ENCODE measurements around the gene CREB1.

CREB1 gene

DNA sequence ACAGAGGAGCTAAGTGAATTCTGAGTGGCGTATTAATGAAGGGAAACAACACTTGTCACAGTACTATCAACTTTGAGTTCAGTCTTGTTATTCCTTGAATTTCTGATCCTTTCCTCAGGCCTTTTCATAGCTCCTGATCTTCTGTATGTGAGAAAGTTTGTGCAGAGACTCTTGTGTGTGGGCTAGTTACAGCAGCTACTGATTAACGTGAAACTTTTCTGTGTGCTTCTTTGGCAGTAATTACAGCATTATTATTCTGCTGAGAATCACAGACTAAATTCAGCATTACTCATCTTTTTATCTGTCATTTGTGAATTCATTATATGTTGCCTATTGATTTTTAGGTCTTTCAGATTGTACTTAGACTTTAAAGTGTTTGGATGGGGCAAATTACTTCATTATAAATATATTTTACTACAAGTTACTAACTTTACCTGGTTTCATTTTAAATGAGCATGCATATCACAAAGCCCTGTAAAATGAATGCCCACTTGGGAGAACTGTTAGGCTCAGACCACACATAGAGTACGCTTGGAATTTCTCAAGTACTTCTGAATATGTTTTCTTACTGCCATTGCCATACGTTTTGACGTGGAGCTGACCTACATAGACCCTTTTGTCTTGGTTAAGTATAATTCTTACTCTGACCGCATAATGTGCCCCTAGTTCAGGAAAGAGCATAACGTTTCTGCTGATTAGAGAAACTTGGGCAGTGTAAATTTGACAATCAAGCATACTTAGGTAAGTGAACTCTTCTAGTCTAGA is 36.2 kb downstream of the CREB1 start:
- Histone ChIP-seq H3K27ac (ENCODE audit: low read depth, low read length) (no peak overlapping the region), H3K9ac (ENCODE audit: low read length) (no peak overlapping the region), H3K27me3 (ENCODE audit: control insufficient read depth, insufficient read depth, low read length) (no peaks in the 10 kb centered on the region), H3K4me3 (ENCODE audit: low read length) (no peak overlapping the region), H3K36me3 (ENCODE audit: control insufficient read depth, insufficient read depth, low read length) (peaks cover 2% of the 10 kb centered on the region), H3K4me1 (ENCODE audit: control insufficient read depth, insufficient read depth, low read length) (no peaks in the 10 kb centered on the region)

DNA sequence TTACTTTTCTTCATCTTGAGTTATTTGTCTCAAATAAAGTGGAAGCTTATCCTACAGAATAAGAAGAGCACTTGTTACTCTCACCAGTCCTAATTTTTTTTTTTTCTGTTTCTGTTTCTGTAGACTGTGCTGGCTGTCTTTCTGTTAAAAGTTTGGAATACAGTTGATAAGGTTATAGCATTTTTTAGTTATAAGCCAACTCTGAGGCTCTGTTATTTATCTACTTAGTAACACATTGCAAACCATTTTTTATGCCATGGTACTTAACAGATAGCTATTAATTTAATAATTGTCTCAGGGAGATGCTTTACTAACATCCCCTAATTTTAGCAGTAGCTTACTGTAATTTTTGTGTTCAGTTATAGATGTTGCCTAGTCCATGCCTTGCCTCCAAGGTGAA is 37.9 kb downstream of the CREB1 start:
- Histone ChIP-seq H3K27ac (ENCODE audit: low read depth, low read length) (no peak overlapping the region), H3K4me1 (ENCODE audit: control insufficient read depth, insufficient read depth, low read length) (no peaks in the 10 kb centered on the region), H3K4me3 (ENCODE audit: low read length) (no peak overlapping the region), H3K36me3 (ENCODE audit: control insufficient read depth, insufficient read depth, low read length) (peaks cover 2% of the 10 kb centered on the region), H3K9ac (ENCODE audit: low read length) (no peak overlapping the region), H3K27me3 (ENCODE audit: control insufficient read depth, insufficient read depth, low read length) (no peaks in the 10 kb centered on the region)

GRCh38 chr2:207571370-207571769 is 41.6 kb downstream of the CREB1 start:
- Histone ChIP-seq H3K9ac (ENCODE audit: low read length) (no peak overlapping the region), H3K4me3 (ENCODE audit: low read length) (no peak overlapping the region), H3K4me1 (ENCODE audit: control insufficient read depth, insufficient read depth, low read length) (no peaks in the 10 kb centered on the region), H3K27ac (ENCODE audit: low read depth, low read length) (no peak overlapping the region), H3K36me3 (ENCODE audit: control insufficient read depth, insufficient read depth, low read length) (peaks cover 5% of the 10 kb centered on the region), H3K27me3 (ENCODE audit: control insufficient read depth, insufficient read depth, low read length) (no peaks in the 10 kb centered on the region)

GRCh38 chr2:207584952-207585351 is 55.2 kb downstream of the CREB1 start:
- Histone ChIP-seq H3K27ac (ENCODE audit: low read depth, low read length) (no peak overlapping the region), H3K36me3 (ENCODE audit: control insufficient read depth, insufficient read depth, low read length) (peaks cover 17% of the 10 kb centered on the region), H3K9ac (ENCODE audit: low read length) (no peak overlapping the region), H3K4me1 (ENCODE audit: control insufficient read depth, insufficient read depth, low read length) (no peaks in the 10 kb centered on the region), H3K4me3 (ENCODE audit: low read length) (no peak overlapping the region), H3K27me3 (ENCODE audit: control insufficient read depth, insufficient read depth, low read length) (no peaks in the 10 kb centered on the region)

DNA sequence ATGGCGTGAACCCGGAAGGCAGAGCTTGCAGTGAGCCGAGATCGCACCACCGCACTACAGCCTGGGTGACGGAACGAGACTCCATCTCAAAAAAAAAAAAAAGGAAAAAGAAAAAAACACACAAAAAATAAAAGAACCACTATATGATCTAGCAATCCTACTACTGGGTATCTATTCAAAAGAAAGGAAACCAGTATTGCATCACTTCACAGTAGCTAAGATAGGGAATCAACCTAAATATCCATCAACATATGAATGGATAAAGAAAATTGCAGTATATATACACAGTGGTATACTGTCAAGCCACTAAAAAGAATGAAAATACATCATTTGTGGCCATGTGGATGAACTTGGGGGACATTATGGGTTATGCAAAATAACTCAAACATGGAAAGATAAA is 57.5 kb downstream of the CREB1 start:
- Histone ChIP-seq H3K4me3 (ENCODE audit: low read length) (no peak overlapping the region), H3K27ac (ENCODE audit: low read depth, low read length) (no peak overlapping the region), H3K36me3 (ENCODE audit: control insufficient read depth, insufficient read depth, low read length) (peaks cover 15% of the 10 kb centered on the region), H3K4me1 (ENCODE audit: control insufficient read depth, insufficient read depth, low read length) (no peaks in the 10 kb centered on the region), H3K27me3 (ENCODE audit: control insufficient read depth, insufficient read depth, low read length) (no peaks in the 10 kb centered on the region), H3K9ac (ENCODE audit: low read length) (no peak overlapping the region)

- Histone ChIP-seq H3K27me3 (ENCODE audit: control insufficient read depth, insufficient read depth, low read length) (no peaks in the 10 kb centered on the region), H3K4me3 (ENCODE audit: low read length) (no peak overlapping the region), H3K9ac (ENCODE audit: low read length) (no peak overlapping the region), H3K36me3 (ENCODE audit: control insufficient read depth, insufficient read depth, low read length) (peaks cover 12% of the 10 kb centered on the region), H3K27ac (ENCODE audit: low read depth, low read length) (no peak overlapping the region), H3K4me1 (ENCODE audit: control insufficient read depth, insufficient read depth, low read length) (no peaks in the 10 kb centered on the region)
Measured at GRCh38 chr2:207589143-207589542, 59.4 kb downstream of the CREB1 start.

DNA sequence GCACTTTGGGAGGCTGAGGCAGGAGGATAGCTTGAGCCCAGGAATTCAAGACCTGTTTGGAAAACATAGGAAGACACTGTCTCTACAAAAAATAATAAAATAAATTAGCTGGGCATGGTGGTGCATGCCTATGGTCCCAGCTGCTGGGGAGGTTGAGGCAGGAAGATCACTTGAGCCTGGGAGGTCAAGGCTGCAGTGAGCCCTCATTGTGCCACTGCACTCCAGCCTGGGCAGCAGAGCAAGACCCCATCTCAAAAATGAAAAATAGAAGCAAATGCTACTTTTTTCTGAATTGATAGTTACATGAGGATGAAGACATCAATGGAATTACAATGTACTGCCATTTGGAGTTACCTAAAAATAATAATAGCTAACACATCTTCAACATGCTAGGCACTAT is 63.5 kb downstream of the CREB1 start:
- Histone ChIP-seq H3K4me1 (ENCODE audit: control insufficient read depth, insufficient read depth, low read length) (no peaks in the 10 kb centered on the region), H3K27me3 (ENCODE audit: control insufficient read depth, insufficient read depth, low read length) (no peaks in the 10 kb centered on the region), H3K9ac (ENCODE audit: low read length) (no peak overlapping the region), H3K4me3 (ENCODE audit: low read length) (no peak overlapping the region), H3K36me3 (ENCODE audit: control insufficient read depth, insufficient read depth, low read length) (peaks cover 12% of the 10 kb centered on the region), H3K27ac (ENCODE audit: low read depth, low read length) (no peak overlapping the region)

GRCh38 chr2:207594264-207594663 is 64.5 kb downstream of the CREB1 start:
- Histone ChIP-seq H3K36me3 (ENCODE audit: control insufficient read depth, insufficient read depth, low read length) (peaks cover 7% of the 10 kb centered on the region), H3K9ac (ENCODE audit: low read length) (no peak overlapping the region), H3K27ac (ENCODE audit: low read depth, low read length) (no peak overlapping the region), H3K4me3 (ENCODE audit: low read length) (no peak overlapping the region), H3K27me3 (ENCODE audit: control insufficient read depth, insufficient read depth, low read length) (no peaks in the 10 kb centered on the region), H3K4me1 (ENCODE audit: control insufficient read depth, insufficient read depth, low read length) (no peaks in the 10 kb centered on the region)

- Histone ChIP-seq H3K4me3 (ENCODE audit: low read length) (no peak overlapping the region), H3K27ac (ENCODE audit: low read depth, low read length) (no peak overlapping the region), H3K27me3 (ENCODE audit: control insufficient read depth, insufficient read depth, low read length) (no peaks in the 10 kb centered on the region), H3K36me3 (ENCODE audit: control insufficient read depth, insufficient read depth, low read length) (peaks cover 6% of the 10 kb centered on the region), H3K9ac (ENCODE audit: low read length) (no peak overlapping the region), H3K4me1 (ENCODE audit: control insufficient read depth, insufficient read depth, low read length) (no peaks in the 10 kb centered on the region)
Measured at GRCh38 chr2:207594731-207595130, 65.0 kb downstream of the CREB1 start.

- no peaks in the 10 kb centered on the region for H3K4me1 ChIP-seq (ENCODE audit: control insufficient read depth, insufficient read depth, low read length)
- H3K36me3 ChIP-seq (ENCODE audit: control insufficient read depth, insufficient read depth, low read length) = peaks cover 6% of the 10 kb centered on the region
- H3K27me3 ChIP-seq (ENCODE audit: control insufficient read depth, insufficient read depth, low read length) = no peaks in the 10 kb centered on the region
- no peak overlapping the region for H3K4me3 ChIP-seq (ENCODE audit: low read length)
- H3K9ac ChIP-seq (ENCODE audit: low read length) = no peak overlapping the region
- no peak overlapping the region for H3K27ac ChIP-seq (ENCODE audit: low read depth, low read length)
Measured at GRCh38 chr2:207599636-207600035, 69.9 kb downstream of the CREB1 start.

GRCh38 chr2:207600231-207600630 is 70.5 kb downstream of the CREB1 start:
- no peak overlapping the region for H3K27ac ChIP-seq (ENCODE audit: low read depth, low read length)

DNA sequence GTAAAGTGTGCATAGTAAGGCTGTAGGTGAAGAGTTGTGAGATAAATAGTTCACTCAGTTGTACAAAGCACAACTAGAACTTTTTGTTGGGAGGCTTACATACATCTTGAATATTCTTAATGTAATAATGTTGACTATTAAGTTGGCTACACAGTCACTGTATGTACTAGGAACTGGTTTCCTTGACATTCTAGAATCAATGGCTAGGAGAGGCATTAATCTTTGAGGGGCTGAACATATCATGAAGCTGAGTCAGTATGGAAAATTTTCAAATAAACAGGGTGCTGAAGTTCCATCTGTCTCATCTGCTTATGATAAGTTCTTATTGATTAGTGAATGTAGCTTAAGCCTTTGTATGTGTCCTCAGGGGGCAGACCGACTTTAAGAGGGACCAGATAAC is 72.0 kb downstream of the CREB1 start:
- H3K36me3 ChIP-seq (ENCODE audit: control insufficient read depth, insufficient read depth, low read length) = peaks cover 4% of the 10 kb centered on the region
- H3K27me3 ChIP-seq (ENCODE audit: control insufficient read depth, insufficient read depth, low read length) = no peaks in the 10 kb centered on the region
- no peak overlapping the region for H3K9ac ChIP-seq (ENCODE audit: low read length)
- H3K4me3 ChIP-seq (ENCODE audit: low read length) = no peak overlapping the region
- H3K4me1 ChIP-seq (ENCODE audit: control insufficient read depth, insufficient read depth, low read length) = no peaks in the 10 kb centered on the region
- H3K27ac ChIP-seq (ENCODE audit: low read depth, low read length) = no peak overlapping the region

More at GRCh38 chr2:207600231-207600630, 70.5 kb downstream of the CREB1 start:
- Histone ChIP-seq H3K4me1 (ENCODE audit: control insufficient read depth, insufficient read depth, low read length) (no peaks in the 10 kb centered on the region), H3K9ac (ENCODE audit: low read length) (no peak overlapping the region), H3K4me3 (ENCODE audit: low read length) (no peak overlapping the region), H3K36me3 (ENCODE audit: control insufficient read depth, insufficient read depth, low read length) (peaks cover 6% of the 10 kb centered on the region), H3K27me3 (ENCODE audit: control insufficient read depth, insufficient read depth, low read length) (no peaks in the 10 kb centered on the region)

GRCh38 chr2:207603486-207603885 is 73.7 kb downstream of the CREB1 start:
- no peaks in the 10 kb centered on the region for H3K27me3 ChIP-seq (ENCODE audit: control insufficient read depth, insufficient read depth, low read length)
- H3K9ac ChIP-seq (ENCODE audit: low read length) = no peak overlapping the region
- H3K36me3 ChIP-seq (ENCODE audit: control insufficient read depth, insufficient read depth, low read length) = no peaks in the 10 kb centered on the region
- H3K4me3 ChIP-seq (ENCODE audit: low read length) = no peak overlapping the region
- no peak overlapping the region for H3K27ac ChIP-seq (ENCODE audit: low read depth, low read length)
- H3K4me1 ChIP-seq (ENCODE audit: control insufficient read depth, insufficient read depth, low read length) = no peaks in the 10 kb centered on the region

Measured in rectal smooth muscle tissue (tissue), 1 donor.